ENCODE measurements around the gene PAM16.

The PAM16 gene

DNA sequence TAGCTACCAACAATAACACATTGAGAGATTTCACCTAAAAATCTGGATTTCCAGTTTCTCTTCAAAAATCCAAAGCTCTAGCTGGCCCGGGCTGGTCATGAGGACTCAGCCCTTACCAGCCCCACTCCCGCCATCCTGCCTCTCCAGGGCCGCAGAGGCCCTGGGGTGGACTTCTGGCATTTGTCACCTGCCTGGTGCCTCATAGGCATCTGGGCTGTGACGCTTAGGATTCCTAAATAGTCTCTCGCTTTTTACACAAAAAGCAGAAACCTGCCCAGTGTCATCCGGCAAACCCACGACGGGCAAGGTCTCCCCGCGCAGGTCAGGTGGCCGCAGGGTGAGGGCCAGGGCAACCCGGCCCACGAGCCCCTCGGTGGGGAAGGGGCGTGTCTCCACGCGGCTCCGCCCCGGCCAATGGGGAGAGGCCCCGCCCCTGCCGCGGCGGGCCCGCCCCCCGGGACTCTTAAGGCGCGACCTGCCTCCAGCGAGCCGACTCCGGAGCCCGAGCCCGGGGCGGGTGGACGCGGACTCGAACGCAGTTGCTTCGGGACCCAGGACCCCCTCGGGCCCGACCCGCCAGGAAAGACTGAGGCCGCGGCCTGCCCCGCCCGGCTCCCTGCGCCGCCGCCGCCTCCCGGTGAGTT is 20.4 kb upstream of the PAM16 start, which contains the start of gene VASN:
VASN (plus strand) TSS at position 492 of the 644 bp plus-strand sequence. CDS start 9,030 bp downstream, outside the sequence.
- peak; percentile 89 for DNase-seq (ENCODE audit: low spot score)

DNA sequence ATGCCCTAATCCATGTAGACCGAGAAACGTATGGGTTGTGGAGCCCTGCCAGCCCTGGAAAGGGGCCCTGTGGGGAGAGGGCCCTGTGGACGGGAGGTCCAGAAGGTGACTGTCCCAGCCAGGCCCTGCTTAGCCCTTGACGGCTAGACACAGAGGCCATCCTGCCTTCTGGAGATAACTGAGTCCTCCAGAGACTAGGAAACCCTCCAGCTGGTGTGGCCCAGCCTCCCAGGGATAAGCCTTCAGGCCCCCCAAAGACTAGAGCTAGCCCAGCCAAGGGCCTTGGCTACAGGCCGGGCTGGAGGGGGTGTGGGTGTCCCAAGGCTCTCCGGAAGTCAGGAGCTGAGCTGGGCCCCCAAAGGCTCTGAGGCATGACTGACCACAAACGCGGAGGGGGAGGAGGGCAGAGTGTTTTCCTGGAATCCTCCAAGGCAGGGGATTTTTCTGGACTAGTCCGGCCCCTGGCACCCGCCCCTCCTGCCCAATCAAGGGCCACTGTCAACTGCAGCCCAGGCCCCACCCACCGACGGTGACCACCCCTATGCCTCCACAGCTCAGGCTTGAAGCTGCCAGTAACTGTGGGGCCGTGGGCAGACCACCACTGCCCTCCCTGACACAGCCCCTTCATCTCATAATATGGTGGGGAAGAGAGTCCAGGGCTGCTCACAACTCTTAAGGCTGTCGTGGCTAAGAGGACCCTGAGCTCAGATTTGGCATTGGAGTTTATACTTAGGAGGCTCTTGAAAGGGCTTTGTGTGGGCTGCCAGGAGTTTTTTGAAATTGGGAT is 19.6 kb upstream of the PAM16 start:
- DNase-seq (ENCODE audit: low spot score): no peak

DNA sequence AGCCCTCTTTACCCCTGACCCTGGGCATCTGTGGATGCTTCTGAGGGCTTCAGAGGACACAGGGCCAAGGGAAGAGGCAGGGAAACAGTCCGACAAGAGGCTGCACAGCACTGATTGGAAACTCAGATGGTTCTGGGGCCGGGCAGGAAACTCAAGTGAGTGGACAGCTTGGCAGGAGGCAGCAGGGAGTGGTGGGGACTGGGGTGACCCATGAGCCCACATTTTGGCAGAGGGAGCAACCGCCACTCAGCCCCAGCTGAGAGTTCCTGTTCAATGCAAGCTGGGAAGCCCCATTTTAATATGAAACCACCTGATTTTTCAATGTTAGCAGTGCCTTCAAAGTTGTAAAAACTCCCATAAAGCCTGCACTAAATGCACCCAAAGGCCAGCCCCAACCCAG is 19.0 kb upstream of the PAM16 start:
- no peak for DNase-seq (ENCODE audit: low spot score)

DNA sequence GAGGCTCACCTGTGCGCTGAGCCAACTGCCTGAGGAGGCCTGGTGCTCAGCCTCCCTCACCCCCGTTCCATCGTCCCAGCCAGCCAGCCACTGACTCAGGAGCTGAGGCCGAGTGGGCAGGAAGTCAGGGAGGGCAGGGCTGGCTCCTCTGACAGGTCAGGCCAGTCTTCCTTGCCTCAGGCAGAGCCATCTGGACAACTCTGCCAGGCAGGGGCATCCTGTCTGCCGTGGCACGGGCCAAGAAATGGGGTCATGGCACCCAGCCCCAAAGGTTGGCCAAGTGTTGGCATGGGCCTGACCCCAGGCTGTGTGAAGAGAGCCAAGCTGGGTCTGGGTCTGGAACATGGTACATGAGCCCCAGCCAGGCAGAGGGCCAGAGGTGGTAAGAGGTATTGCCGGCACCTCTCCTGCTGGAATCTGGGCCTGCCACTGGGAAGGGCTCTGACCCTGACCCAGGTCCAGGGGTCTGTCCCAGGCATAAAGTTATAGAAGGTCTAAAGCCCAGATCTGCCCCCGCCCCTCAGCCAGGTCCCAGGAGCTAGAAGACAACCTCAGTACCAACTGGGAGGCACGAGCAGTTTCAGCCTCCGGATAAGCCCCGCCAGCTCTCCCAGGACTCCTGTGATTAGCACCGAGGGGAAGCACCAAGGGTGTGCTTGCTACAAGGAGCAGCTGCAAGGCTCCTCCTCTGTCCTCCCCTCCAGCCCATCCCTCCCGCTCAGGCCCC is 18.0 kb upstream of the PAM16 start:
- DNase-seq (ENCODE audit: low spot score): no peak

DNA sequence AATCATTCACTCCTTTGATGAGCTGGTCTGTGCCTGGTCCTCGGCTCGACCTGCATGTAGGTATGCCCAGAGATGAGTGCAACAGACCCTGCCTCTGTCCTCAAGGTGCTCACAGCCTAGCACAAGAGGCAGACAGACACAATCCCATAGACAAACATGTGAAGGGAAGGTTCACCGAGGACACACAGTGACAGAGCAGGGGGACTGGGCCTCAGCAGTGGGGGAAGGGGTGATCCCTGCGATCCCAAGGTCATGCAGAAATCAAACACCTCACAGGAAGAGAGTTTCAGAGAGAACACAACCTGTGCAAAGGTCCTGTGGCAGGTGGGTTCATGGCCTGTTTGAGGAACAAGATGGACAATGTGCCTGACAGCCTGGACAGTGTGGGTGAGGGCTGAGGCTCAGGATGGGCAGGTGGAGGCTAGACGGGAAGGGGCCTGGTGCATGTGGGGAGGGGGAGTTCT is 16.3 kb upstream of the PAM16 start:
- DNase-seq (ENCODE audit: low spot score): no peak

DNA sequence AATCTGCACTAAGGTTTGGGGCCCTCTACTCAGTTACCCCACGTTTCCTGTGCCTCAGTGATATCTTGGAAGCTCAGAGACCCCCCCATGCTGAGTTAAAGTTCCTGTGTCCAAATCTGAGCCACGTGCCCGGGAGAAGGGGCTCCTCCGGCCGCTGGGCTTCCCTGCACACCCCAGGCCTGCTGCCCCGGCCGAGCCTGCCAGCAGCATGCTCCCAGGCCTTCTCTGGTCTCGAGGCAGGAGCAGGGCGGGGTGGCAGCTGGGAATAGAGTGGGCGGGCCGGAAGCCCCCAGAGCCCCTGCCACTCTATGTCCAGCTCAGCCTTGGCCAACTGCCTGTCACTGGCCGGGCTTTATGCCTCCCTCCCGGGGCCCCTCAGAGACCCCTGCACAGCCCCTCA is 14.9 kb upstream of the PAM16 start:
- no peak for DNase-seq (ENCODE audit: low spot score)

DNA sequence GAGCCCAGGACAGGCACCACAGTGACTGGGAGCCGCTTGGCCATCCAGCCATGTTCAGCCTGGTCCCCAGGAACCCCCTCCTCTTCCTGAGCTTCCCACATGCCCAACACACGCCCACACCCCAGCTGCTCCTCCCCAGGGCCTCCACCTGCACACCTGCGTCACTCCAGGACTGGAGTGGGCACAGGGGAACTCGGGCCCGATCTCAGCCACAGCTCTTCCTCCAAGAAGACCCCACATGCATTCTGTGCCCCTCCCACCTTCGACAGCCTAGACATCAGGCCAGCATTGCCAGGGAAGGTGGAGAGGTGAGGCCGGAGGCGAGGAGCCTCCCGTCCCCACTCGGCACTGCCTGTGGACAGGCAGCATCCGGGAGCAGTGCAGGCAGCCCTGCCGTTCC is 14.5 kb upstream of the PAM16 start:
- no peak for DNase-seq (ENCODE audit: low spot score)

DNA sequence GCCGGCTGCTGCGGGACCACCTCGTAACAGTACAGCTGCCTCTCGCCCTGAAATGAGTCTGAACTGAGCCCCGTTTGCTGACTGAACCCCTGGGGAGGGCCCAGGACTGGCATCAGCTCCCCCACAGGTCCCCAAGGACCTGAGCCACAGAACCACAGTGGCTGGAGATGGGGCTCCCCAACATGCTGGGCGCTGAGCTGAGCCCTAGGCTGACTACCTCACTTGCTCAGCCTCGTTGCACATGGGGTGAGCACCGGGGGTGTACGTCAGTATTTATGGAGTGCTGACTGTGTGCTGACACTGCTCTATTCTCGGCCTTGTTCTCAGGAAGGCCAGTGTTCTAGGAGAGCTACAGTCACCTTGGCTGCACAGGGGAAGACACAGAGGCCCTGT is 13.9 kb upstream of the PAM16 start:
- DNase-seq (ENCODE audit: low spot score): peak; percentile 80

DNA sequence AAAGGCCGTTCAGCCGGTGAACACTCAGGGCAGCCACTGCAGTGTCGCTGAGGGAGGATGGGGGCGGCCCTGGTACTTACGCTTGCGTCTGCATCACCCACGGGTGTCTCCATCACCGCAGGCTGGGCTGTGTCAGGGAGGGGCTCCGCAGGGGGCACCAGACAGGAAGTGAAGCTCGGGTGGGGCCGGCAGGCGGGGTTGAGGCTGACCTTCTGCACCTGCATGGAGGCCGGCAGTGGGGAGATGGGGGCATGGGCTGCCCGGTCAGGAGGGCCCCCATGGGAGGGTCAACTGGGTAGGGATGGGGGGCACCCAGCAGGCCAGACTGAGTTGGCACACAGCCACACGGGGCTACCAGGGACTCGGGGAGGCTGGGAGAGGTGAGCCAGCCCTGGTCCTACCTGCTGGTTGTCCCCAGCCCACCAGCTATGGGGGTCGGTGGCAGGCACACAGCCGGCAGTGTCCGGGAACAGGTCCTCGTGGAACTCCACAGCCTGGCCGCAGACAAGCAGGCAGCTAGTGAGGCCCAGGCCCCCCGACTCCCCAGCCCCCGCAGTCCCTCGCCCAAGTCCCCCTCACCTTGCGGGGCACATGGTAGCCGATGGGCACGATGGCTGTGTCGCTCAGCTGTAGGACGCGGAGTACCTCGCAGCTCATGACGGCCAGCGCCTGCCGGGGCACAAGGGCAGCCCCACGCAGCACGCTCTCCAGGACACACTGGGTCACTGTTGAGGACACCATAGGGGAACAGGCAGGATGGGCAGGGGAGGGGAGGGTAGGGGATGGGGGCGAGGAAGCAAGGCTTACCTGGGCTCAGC is 13.3 kb upstream of the PAM16 start:
- peak; percentile 62 for DNase-seq (ENCODE audit: low spot score)

DNA sequence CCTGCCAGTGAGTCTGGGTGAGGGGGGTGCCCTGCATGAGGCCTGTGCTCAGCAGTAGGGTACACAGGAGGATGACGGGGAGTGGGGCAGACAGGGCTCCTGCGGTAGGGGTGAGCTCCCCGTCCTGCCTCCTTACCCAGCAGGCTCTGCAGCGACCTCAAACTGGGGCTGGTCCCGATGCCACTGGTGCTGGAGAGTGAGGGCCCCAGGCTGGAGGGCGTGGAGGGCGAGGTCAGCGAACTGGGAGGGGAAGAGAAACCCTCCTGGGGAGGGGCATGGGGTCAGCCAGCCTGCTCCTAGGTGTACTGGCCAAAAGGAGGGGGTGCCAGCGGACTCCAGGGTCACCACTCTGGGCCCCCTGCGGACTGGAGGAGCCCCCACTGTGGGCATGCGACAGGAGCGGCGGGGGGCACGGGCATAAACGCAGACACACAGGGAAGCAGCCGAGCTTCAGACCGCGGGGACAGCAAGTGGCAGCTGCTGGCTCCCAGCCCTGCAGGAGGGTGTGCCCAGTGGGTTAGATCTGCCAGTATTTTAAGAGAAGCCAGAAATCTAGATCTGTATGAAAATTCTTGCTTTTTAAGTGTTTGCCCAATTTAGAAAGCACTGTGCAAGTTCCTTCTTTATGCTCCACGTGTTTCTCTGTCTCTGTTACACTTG is 11.5 kb upstream of the PAM16 start:
- peak; percentile 49 for DNase-seq (ENCODE audit: low spot score)

DNA sequence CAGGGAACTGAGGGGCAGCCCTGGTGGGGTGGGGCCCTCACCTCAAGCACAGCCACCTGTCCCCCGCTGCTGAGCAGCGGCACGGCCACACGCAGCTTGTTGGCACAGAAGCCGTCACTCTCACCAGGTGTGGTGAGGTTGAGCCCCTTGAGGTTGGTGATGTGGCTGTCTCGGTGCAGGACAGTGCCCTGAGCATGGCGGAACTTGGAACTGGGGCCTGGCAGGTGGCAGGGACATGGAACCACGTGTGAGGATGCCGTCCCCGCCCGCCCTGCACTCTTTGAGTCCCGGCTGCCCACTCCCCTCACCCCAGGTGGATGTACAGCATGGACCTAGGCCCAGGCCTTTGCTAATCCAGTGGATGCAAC is 10.8 kb upstream of the PAM16 start:
- DNase-seq (ENCODE audit: low spot score): no peak

DNA sequence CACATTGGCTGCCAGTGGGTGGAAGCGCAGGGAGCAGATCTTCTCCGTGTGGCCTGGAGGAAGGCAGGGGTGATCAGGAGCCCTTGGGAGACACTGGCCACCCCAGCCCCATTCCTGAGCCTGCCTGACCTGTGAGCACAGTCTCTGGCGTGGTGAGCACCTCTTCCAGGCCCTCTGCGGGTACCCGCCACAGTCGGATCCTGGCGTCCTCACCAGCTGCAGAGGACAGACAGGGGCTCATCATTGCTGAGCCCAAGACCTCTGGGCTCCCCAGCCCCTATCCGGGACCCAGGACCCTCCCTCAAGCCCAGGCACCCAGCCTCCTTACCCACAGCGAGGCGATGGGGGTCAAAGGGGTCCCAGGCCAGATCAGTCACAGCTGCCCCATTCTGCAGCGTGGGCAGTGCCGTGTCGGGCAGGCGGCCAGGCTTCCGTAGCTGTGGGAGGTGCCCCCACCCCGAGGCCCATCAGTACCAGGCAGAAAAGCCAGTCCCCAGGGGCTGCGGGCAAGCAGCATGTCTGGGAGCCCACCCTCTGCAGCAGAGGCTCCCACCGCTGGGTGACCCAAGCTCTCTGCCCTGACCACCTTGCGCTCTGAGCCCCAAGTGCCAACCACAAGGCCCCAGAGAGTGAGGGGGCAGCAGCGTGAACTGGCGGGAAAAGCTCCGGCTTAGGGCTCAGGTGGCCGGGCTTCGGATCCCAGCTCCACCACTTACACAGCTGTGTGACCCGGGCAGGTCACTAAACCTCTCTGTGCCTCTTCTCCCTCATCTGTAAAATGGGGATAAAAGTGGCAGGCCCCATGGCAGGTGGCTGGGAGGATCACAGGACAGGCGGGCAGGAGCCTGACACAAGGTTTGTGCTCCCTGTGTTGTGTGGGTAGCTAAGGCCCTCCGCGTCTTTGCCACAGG is 10.2 kb upstream of the PAM16 start:
- no peak for DNase-seq (ENCODE audit: low spot score)

DNA sequence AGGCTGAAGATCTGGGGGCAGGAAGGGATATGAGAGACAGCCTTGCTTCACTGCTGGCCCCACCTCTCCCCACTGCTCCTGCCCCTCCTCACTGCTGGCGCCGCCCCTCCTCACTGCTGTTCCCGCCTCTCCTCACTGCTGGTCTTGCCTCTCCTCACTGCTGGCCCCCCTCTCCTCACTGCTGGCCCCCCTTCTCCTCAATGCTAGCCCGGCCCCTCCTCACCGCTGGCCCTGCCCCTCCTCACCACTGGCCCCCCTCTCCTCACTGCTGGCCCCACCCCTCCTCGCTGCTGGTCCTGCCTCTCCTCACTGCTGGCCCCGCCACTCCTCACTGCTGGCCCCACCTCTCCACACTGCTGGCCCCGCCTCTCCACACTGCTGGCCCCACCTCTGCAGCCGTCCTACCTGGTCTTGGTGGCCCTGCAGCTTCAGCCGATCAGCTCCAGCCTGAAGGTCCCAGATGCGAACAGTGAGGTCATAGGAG is 9.5 kb upstream of the PAM16 start:
- no peak for DNase-seq (ENCODE audit: low spot score)

DNA sequence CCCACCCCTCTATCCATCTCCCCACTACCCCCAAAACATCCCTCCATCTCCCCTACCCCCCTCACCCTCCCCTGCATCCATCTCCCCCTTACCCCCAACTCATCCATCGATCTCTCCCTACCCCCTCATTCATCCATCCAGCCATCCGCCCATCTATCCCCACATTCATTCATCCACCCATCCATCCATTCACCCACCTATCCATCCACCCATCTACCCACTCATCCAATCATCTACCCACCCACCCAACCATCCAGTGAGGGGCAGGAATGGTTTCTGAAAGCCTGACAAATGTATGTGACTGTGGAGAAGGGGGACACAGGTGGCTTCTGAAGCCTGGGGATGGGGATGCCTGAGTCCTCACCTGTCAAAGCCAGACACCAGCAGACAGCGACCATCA is 8.8 kb upstream of the PAM16 start:
- no peak for DNase-seq (ENCODE audit: low spot score)

DNA sequence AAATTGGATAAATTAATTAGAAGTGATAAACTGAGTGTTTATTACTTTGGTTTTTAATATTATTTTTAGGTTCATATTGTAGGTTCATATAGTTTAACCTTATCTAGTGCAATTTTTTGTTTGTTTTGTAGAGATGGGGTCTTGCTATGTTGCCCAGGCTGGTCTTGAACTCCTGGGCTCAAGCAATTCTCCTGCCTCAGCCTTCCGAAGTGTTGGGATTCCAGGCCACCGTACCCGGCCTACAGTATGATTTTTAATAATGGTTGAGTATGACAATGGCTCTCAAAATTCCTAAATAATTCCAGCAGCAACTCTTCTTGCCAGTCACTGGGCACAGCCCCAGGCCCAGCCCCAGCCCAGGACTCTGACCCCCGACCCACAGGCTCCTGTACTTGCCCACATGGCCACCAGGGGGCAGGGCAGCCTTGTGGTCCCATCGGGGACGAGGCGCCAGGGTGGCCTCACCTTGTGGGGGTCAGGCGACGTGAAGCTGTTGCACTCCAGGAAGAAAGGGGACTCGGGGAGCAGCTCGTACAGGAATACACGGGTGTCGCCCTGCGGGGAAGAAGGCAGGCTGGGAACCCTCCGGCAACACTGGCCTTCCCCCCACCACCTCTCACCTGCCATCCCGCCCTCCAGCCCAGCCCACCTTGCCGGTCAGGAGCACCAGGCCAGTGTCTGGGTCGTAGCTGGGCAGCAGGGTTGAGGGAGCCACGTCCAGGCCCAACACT is 7.9 kb upstream of the PAM16 start:
- peak; percentile 67 for DNase-seq (ENCODE audit: low spot score)

DNA sequence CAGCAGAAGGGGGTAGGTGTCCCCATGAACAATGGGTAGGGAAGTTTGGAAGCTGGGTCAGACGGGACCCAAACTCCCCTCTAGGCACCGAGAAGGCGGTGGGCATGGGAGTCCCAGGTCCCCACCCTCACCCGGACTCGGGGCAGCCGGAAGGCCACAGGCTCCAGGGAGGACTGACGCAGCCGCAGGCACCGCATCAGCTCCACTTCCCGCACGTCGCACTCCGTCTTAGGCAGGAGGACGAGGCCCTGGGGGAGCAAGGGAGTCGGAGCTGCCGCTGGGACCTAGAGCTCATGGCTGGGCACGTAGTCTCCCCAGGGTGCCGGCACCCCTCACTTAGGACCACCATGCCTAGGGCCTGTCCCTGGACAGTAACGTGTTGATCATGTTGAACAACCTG is 7.1 kb upstream of the PAM16 start:
- DNase-seq (ENCODE audit: low spot score): no peak

DNA sequence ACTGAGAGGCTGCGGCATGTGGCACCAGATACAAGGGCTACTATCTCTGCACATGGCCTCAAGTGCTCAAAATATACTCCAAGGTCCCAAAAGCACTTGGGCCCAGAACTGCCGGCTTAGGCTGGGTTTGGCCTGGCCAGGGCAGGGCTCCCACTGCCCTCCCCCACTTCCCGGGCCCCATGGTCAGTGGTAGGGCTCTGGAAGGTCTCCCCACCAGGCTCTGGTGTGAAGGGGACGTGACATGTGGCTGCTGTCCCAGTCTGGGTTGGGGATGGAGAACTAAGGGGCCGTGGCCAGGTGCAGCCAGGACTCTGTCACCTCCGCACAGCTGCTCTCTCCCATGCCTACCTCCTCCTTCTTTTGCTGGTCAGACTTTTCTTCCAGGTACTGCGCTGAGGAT is 5.7 kb upstream of the PAM16 start:
- no peak for DNase-seq (ENCODE audit: low spot score)

DNA sequence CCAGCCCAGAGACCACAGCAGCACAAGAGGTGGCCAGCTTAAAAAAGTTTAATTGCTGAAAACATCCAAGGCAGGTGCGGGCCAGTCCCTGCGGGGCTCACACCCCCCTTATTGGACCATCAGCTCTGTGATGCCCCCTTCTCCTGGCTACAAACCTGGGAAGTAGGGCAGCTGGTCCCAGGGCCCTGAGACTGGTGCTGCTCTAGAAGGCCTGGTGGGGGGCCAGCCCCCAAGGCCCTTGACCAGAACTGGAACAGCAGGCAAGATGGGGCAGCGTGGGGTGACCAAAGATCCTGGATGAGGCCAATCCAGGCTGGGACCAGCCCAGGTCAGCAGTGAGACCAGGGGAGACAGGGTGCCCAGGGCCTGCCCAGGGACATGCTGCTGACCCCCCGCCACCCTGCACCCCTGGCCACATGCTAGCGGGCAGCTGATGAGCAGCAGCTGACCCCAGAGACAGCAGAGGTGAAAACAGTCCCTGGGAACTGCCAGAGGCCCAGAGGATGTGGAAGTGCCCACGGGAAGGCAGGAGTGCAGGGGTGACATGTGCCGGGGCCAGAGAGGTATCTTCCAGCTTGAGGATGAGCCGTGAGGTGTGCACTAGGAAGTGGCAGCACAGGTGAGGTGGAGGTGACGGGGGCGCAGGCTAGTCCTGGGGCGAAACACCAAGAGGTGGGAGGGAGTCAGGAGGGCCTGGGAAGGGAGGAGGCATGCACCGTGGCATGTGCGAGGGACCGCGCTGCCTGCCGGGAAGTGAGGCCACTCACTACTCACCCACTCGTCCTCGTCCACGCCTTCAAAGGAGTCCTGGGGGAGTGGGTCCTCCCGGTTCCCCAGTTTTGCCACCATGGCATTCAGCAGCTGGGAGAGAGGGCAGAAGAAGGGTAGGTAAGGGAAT is 3.6 kb upstream of the PAM16 start:
- no peak for DNase-seq (ENCODE audit: low spot score)

DNA sequence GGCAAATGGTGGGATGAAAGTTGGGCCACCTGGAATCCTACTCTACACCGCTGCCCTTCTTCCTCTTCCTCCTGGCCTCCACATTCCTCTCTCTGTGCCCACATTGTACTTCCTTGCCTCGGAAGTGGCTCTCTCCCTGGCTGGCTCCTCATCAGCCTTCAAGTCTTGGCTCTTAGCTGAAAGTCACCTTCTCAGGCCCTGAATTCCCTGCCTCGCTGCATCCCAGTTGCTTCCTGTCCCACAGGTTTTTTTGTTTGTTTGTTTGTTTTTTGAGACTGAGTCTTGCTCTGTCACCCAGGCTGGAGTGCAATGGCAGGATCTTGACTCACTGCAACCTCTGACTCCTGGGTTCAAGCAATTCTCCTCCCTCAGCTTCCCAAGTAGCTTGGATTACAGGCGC is 2.6 kb upstream of the PAM16 start:
- no peak for DNase-seq (ENCODE audit: low spot score)
